PC-9 (cell line): ENCODE data around the gene SYNDIG1.

ENCODE experiments used
- CTCF ChIP-seq: fragments of 200-600 bp; sonication (generic); conservative IDR thresholded peaks from 2 replicates; pipeline ENCODE4 v1.6.1; 2017; ENCODE audit warnings: mixed run types, antibody characterized with exemption, mild to moderate bottlenecking, moderate library complexity
- EZH2 ChIP-seq: fragments of 200-600 bp; sonication (generic); IDR thresholded peaks from 2 replicates; pipeline ENCODE4 v1.8.0; 2017; ENCODE audit warnings: antibody characterized with exemption, low read depth

- TF ChIP-seq EZH2 (no peak), CTCF (no peak)
These were observed 8.7 kb upstream of the SYNDIG1 start for GRCh38 chr20:24460712-24461111.
